GM19035 (cell line): ENCODE data around the gene CHMP4A.

Source experiments
- ATAC-seq: cut with Tn5 transposase; IDR thresholded peaks from one replicate; pipeline ENCODE4 v1.9.1; 2021; ENCODE audit not compliant: unreplicated experiment

CHMP4A gene

GRCh38 chr14:24196071-24197055 lies 16.9 kb downstream of the CHMP4A start:
- ATAC-seq = peak; percentile 23

GRCh38 chr14:24195186-24196070 lies 17.9 kb downstream of the CHMP4A start, which contains the start of gene TM9SF1:
TM9SF1 (minus strand) TSS chr14:24195441; CDS start chr14:24195019, 422 bp downstream.
- ATAC-seq = peak; percentile 81

GRCh38 chr14:24194873-24195185 lies 18.5 kb downstream of the CHMP4A start:
- ATAC-seq = no peak

- no peak for ATAC-seq
Measured at GRCh38 chr14:24194186-24194872, 19.0 kb downstream of the CHMP4A start.

GRCh38 chr14:24192933-24193332 lies 20.4 kb downstream of the CHMP4A start:
- no peak for ATAC-seq

GRCh38 chr14:24190416-24190815 lies 22.9 kb downstream of the CHMP4A start:
- no peak for ATAC-seq

- ATAC-seq = no peak
Measured at GRCh38 chr14:24189460-24189859, 23.8 kb downstream of the CHMP4A start.

- no peak for ATAC-seq
Measured at GRCh38 chr14:24189059-24189375, 24.3 kb downstream of the CHMP4A start.

GRCh38 chr14:24188251-24189058 lies 24.8 kb downstream of the CHMP4A start, which contains the start of gene IPO4:
IPO4 (minus strand) TSS chr14:24188816; CDS start chr14:24188787, 29 bp downstream.
- ATAC-seq = peak; percentile 83

GRCh38 chr14:24187539-24187915 lies 25.8 kb downstream of the CHMP4A start:
- no peak for ATAC-seq

- ATAC-seq = no peak
Measured at GRCh38 chr14:24186831-24187538, 26.3 kb downstream of the CHMP4A start.

GRCh38 chr14:24185741-24186140 lies 27.5 kb downstream of the CHMP4A start:
- no peak for ATAC-seq

- no peak for ATAC-seq
Measured at GRCh38 chr14:24185026-24185425, 28.3 kb downstream of the CHMP4A start.

GRCh38 chr14:24184104-24184970 lies 29.0 kb downstream of the CHMP4A start:
- ATAC-seq = no peak

- ATAC-seq = no peak
Measured at GRCh38 chr14:24183014-24183481, 30.2 kb downstream of the CHMP4A start.

- ATAC-seq = no peak
Measured at GRCh38 chr14:24182110-24182882, 31.0 kb downstream of the CHMP4A start.

- ATAC-seq = no peak
Measured at GRCh38 chr14:24181371-24182077, 31.8 kb downstream of the CHMP4A start.
